Peyer's patch (tissue), 4 donors: ENCODE results near the gene DMC1. TPM values are rescaled to one million over a fixed set of nuclear protein-coding genes. Genes with fewer than 3 reads are reported as not detected.
A peak's percentile ranks its signal among the peaks of the same experiment; 100 is the strongest.

Experiments used
- DNase-seq, 3 donors: peaks; one replicate each; pipeline ENCODE4 v3.0.0-alpha.2; 2017 to 2019
- H3K27ac ChIP-seq, 4 donors: fragments of 200-600 bp; sonication (generic); one replicate each; pipeline ENCODE4 v1.5.1; 2016 to 2019
- H3K27me3 ChIP-seq, 2 donors: fragments of 200-600 bp; sonication (generic); one replicate each; pipeline ENCODE4 v1.5.1; 2019
- H3K36me3 ChIP-seq, 3 donors: fragments of 200-600 bp; sonication (generic); one replicate each; pipeline ENCODE4 v1.5.1; 2016 to 2019
- H3K4me1 ChIP-seq, 4 donors: fragments of 200-600 bp; sonication (generic); one replicate each; pipeline ENCODE4 v1.5.1; 2016 to 2019
- H3K4me3 ChIP-seq, 4 donors: fragments of 200-600 bp; sonication (generic); 1 replicate in 3 of 4; 2 replicates in 1 of 4; pipeline ENCODE4 v1.5.1; 2016 to 2019; ENCODE audit warnings: mild to moderate bottlenecking in 1 of 4
- H3K9me3 ChIP-seq, 4 donors: fragments of 200-600 bp; sonication (generic); one replicate each; pipeline ENCODE4 v1.5.1; 2016 to 2019; ENCODE audit warnings: mild to moderate bottlenecking in 1 of 4
- POLR2A ChIP-seq, 2 donors: fragments of 450-650 bp; IDR thresholded peaks; one replicate each; pipeline ENCODE4 v1.5.1; 2017; ENCODE audit warnings: antibody characterized with exemption in 2 of 2, mild to moderate bottlenecking in 2 of 2, moderate library complexity in 2 of 2
- total RNA-seq, 4 donors: library from RNA; depleted of rRNA; stranded (reverse); fragments of >200 nt; gene quantifications; one replicate each; pipeline ENCODE4 v1.1.0, GENCODE V29; 2016
- TF ChIP-seq, protein P1 (sequence below), 6 experiments: fragments of 450-650 bp in 4 of 6; fragments of 200-600 bp in 2 of 6; sonication (generic) in 1 of 6; IDR thresholded peaks; one replicate each; pipeline ENCODE4 v1.5.1; 2017 to 2019; ENCODE audit warnings: antibody characterized with exemption in 6 of 6, mild to moderate bottlenecking in 3 of 6, moderate library complexity in 1 of 6

DMC1 gene
- total RNA-seq, 4 donors from 2014 or later, result 4.2 TPM; not detected in 3

DNA sequence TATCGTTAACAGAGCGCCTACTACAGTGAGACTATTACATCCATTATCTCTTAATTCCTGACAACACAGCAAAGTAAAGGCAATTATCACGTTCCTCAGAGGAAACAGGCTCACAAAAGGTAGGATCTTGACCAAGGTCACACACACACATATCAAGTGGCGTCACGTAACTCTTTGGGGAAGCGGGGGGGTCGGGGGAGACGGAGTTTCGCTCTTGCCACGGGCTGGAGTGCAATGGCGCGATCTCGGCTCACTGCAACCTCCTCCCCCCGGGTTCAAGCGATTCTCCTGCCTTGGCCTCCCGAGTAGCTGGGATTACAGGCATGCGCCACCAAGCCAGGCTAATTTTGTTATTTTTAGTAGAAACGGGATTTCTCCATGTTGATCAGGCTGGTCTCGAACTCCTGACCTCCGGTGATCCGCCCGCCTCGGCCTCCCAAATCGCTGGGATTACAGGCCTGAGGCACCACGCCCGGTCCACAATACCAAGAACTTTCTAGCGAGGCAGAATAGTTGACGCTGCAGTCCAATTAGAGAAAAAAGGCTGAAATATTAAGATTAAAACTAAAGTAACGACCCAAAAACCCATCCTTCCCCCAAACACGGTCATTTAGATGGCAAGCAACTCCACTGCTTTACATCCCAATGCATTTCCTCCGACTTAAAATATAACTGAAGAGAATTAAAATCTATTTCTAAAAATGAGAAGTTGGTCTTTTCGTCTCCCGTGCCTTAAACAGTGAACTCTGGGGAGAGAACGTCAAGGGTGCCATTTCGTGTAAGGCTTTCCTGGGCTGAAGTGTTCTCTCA is 65.0 kb downstream of the DMC1 start:
- Histone ChIP-seq H3K4me3 (peak overlapping the region; percentile 72 to 91 (median 84)), H3K36me3 (peaks cover 0 to 22% (median 0%) of the 10 kb centered on the region in 3 donors), H3K9me3 (no peaks in the 10 kb centered on the region), H3K4me1 (peaks cover 0 to 47% (median 13%) of the 10 kb centered on the region in 4 donors), H3K27ac (peak overlapping the region; percentile 97 to 99 (median 98)), H3K27me3 (no peaks in the 10 kb centered on the region)
- TF ChIP-seq, protein P1, sequence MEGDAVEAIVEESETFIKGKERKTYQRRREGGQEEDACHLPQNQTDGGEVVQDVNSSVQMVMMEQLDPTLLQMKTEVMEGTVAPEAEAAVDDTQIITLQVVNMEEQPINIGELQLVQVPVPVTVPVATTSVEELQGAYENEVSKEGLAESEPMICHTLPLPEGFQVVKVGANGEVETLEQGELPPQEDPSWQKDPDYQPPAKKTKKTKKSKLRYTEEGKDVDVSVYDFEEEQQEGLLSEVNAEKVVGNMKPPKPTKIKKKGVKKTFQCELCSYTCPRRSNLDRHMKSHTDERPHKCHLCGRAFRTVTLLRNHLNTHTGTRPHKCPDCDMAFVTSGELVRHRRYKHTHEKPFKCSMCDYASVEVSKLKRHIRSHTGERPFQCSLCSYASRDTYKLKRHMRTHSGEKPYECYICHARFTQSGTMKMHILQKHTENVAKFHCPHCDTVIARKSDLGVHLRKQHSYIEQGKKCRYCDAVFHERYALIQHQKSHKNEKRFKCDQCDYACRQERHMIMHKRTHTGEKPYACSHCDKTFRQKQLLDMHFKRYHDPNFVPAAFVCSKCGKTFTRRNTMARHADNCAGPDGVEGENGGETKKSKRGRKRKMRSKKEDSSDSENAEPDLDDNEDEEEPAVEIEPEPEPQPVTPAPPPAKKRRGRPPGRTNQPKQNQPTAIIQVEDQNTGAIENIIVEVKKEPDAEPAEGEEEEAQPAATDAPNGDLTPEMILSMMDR (IDR thresholded peaks at IDR 0.05), result no peak
- TF ChIP-seq POLR2A (IDR thresholded peaks at IDR 0.05), result peak in 1 of 2 donors; percentile 24
- peak; percentile 63 to 79 (median 65) for DNase-seq

DNA sequence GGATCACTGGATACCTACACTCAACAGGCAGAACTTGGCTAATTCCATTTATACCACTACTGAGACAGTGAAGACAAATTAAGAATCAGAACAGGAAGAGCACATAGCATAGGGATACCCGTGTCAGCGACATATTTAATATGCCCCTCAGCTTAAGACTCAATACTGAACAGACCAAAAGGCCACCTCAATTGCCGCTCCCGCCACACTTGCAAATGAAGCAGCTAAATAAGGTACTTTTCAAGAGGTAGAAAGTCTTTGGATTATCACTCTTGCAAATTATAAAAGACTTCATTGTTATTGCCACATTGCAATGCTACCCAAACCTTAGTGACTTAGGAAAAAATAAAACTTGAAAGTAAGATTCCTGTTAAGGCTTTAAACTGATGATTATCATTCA is 67.0 kb downstream of the DMC1 start:
- peak overlapping the region in 1 of 4 donors; percentile 99 for H3K27ac ChIP-seq

DNA sequence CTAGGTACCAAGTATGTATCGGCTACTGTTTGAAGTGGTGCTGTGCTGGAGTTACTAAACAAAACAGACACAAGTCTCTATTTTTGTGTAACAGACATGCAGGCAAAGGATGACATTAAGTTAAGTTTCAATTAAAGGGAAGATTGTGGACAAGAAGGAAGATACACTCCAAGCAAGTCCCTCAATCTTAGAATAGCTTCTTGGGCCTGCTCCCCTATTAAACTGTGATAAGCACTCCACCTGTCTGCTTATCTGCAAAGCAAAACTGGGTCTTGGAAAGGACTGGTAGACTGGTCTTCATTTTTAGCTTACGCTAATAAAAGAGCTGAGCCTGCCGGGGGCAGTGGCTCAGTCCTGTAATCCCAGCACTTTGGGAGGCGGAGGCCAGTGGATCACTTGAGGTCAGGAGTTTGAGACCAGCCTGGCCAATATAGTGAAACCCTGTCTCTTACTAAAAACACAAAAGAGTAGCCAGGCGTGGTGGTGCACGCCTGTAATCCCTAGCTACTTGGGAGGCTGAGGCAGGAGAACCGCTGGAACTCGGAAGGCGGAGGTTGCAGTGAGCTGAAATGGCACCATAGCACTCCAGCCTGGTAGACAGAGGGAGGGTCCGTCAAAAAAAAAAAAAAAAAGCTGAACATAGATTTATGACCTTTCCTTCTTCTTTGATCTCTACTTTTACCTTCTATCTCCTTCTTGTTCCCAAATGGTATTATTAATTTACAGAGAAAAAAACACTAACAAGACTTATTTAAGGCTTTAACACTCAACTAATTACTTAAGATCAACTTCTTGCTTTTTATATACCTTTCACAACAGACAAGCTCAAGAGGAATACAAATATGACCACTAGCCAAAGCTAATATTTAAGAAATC is 67.9 kb downstream of the DMC1 start:
- H3K9me3 ChIP-seq, result no peaks in the 10 kb centered on the region
- no peaks in the 10 kb centered on the region for H3K27me3 ChIP-seq
- H3K4me3 ChIP-seq, result peak overlapping the region in 2 of 4 donors; percentile 80 to 91
- no peak overlapping the region for H3K27ac ChIP-seq
- TF ChIP-seq, protein P1 (IDR thresholded peaks at IDR 0.05), result no peak
- TF ChIP-seq POLR2A (IDR thresholded peaks at IDR 0.05), result no peak
- H3K36me3 ChIP-seq, result peaks cover 0 to 51% (median 0%) of the 10 kb centered on the region in 3 donors
- no peak for DNase-seq
- peaks cover 0 to 57% (median 13%) of the 10 kb centered on the region in 4 donors for H3K4me1 ChIP-seq

More for the DNA sequence above, 67.0 kb downstream of the DMC1 start:
- no peaks in the 10 kb centered on the region for H3K27me3 ChIP-seq
- no peaks in the 10 kb centered on the region for H3K9me3 ChIP-seq
- DNase-seq, result no peak
- peaks cover 0 to 60% (median 13%) of the 10 kb centered on the region in 4 donors for H3K4me1 ChIP-seq
- H3K36me3 ChIP-seq, result peaks cover 0 to 41% (median 0%) of the 10 kb centered on the region in 3 donors
- TF ChIP-seq POLR2A (IDR thresholded peaks at IDR 0.05), result no peak
- TF ChIP-seq, protein P1 (IDR thresholded peaks at IDR 0.05), result no peak
- peak overlapping the region in 3 of 4 donors; percentile 80 to 91 (median 89) for H3K4me3 ChIP-seq

DNA sequence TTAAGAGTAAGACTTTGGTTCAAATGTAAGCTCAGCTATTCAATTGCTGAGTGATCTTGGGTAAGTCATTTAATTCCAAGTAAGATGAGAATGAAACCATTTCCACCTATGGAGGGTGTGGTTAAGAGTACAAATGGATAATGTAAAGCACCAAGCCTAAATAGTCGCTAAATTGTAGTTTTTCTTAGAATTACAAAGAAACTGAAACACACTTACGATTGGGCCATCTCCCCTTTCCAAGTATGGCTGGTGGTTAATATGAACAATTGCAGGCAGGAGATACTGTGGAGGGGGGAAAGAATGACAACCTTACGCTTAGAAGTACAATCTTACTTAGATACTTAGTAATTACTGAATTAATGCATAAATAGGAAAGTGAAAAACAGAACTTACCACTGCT is 72.1 kb downstream of the DMC1 start:
- Histone ChIP-seq H3K27me3 (no peaks in the 10 kb centered on the region), H3K27ac (no peak overlapping the region), H3K4me3 (no peak overlapping the region), H3K36me3 (peaks cover 0 to 93% (median 10%) of the 10 kb centered on the region in 3 donors), H3K4me1 (peaks cover 0 to 37% (median 6%) of the 10 kb centered on the region in 4 donors), H3K9me3 (no peaks in the 10 kb centered on the region)
- no peak for DNase-seq
- no peak for TF ChIP-seq POLR2A (IDR thresholded peaks at IDR 0.05)
- TF ChIP-seq, protein P1 (IDR thresholded peaks at IDR 0.05), result no peak

DNA sequence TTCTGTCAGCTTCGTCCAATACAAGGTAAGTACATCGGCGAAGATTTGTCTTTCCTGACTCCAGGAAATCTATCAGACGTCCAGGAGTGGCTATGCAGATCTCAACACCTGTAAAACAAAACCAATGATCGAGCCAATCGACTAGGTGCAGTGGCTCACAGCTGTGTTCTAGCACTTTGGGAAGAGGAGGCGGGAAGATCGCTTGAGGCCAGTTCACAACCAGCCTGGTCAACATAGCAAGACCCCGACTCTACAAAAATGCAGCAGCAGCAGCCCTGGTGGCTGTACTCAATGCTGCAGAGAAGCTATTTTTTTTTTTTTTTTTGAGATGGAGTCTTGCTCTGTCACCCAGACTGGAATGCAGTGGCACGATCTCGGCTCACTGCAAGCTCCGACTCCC is 75.0 kb downstream of the DMC1 start:
- Histone ChIP-seq H3K36me3 (peaks cover 0 to 99% (median 14%) of the 10 kb centered on the region in 3 donors), H3K27me3 (no peaks in the 10 kb centered on the region), H3K27ac (no peak overlapping the region), H3K4me1 (peaks cover 0 to 24% (median 0%) of the 10 kb centered on the region in 4 donors), H3K9me3 (no peaks in the 10 kb centered on the region), H3K4me3 (no peak overlapping the region)
- DNase-seq, result no peak
- TF ChIP-seq, protein P1 (IDR thresholded peaks at IDR 0.05), result no peak
- no peak for TF ChIP-seq POLR2A (IDR thresholded peaks at IDR 0.05)
